Testis (tissue), 3 donors: ENCODE measurements around the gene DDOST. TPM values are rescaled to one million over a fixed set of nuclear protein-coding genes. Genes with fewer than 3 reads are reported as not detected.

Experiments
- DNase-seq: peaks from one replicate; pipeline ENCODE4 v3.0.0-alpha.2; 2019
- H3K27ac ChIP-seq, 2 donors: fragments of 200-600 bp; sonication (generic); one replicate each; pipeline ENCODE4 v1.5.1; 2019
- H3K27me3 ChIP-seq: fragments of 200-600 bp; sonication (generic); one replicate; pipeline ENCODE4 v1.5.1; 2019
- H3K36me3 ChIP-seq: fragments of 200-600 bp; sonication (generic); one replicate; pipeline ENCODE4 v1.5.1; 2017; ENCODE audit warnings: low read depth; ENCODE audit errors: missing control alignments
- H3K4me1 ChIP-seq: fragments of 200-600 bp; sonication (generic); one replicate; pipeline ENCODE4 v1.5.1; 2019
- H3K4me3 ChIP-seq, 2 donors: fragments of 200-600 bp; sonication (generic); one replicate each; pipeline ENCODE4 v1.5.1; 2017 to 2019
- H3K9me3 ChIP-seq: fragments of 200-600 bp; sonication (generic); one replicate; pipeline ENCODE4 v1.5.1; 2017
- POLR2A ChIP-seq: fragments of 450-650 bp; IDR thresholded peaks from one replicate; pipeline ENCODE4 v1.6.1; 2017; ENCODE audit warnings: antibody characterized with exemption, mild to moderate bottlenecking, moderate library complexity
- WGBS, 2 donors: methylation state at CpG; one replicate each; pipeline ENCODE4 v1.1.5; 2018; 5-methylcytosine and 5-hydroxymethylcytosine counted together
- intact Hi-C: fragments of 100-400 bp; cut with DNase I; formaldehyde crosslinking; loops from one replicate; pipeline ENCODE4 v1.15.1; 2023; ENCODE audit warnings: low total_unique reads
- polyA plus RNA-seq: library from polyadenylated mRNA; stranded (reverse); fragments of 350-450 nt; fragmentation: Illumina TruSeq; extraction: RNeasy Lipid Tissue Mini Kit (QIAGEN cat#74804); gene quantifications from one replicate; pipeline ENCODE4 v1.2.3, GENCODE V29; 2014; ENCODE audit warnings: low read depth, low replicate concordance; ENCODE audit not compliant: insufficient read depth
- total RNA-seq, 2 donors: library from RNA; depleted of rRNA; stranded (reverse); fragments of >200 nt; gene quantifications; one replicate each; pipeline ENCODE4 v1.2.3, GENCODE V29; 2016
- TF ChIP-seq, protein P1 (sequence below), 3 experiments: fragments of 450-650 bp in 2 of 3; fragments of 200-600 bp in 1 of 3; sonication (generic) in 1 of 3; IDR thresholded peaks; one replicate each; pipeline ENCODE4 v1.5.1; 2016 to 2019; ENCODE audit warnings: antibody characterized with exemption in 3 of 3, mild to moderate bottlenecking in 2 of 3, moderate library complexity in 1 of 3

Gene DDOST
- total and polyA plus RNA-seq, 3 donors from 2014 or later: 207 to 275 (median 237) TPM

DNA sequence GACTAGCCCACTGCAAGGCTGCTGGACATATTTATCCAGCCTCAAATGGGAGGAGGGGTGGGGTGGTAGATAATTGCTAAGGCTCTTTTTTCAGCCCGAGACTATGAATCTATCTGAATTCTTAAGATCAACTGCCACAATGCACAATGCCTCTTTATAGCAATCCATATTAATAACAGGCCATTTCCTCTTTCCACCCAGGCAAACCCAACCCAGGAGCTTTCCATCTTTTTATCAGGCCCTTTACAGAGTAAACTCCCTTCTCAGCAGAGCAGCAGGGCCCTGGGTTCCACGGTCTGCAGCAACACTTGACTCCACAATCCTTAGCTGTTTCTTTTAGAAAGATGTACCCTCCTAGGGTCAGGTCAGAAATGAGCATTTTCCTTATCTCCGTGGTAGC lies 806 bp downstream of the DDOST start:
- peaks cover 15% of the 10 kb centered on the region for H3K4me1 ChIP-seq
- TF ChIP-seq POLR2A: no peak
- TF ChIP-seq, protein P1, sequence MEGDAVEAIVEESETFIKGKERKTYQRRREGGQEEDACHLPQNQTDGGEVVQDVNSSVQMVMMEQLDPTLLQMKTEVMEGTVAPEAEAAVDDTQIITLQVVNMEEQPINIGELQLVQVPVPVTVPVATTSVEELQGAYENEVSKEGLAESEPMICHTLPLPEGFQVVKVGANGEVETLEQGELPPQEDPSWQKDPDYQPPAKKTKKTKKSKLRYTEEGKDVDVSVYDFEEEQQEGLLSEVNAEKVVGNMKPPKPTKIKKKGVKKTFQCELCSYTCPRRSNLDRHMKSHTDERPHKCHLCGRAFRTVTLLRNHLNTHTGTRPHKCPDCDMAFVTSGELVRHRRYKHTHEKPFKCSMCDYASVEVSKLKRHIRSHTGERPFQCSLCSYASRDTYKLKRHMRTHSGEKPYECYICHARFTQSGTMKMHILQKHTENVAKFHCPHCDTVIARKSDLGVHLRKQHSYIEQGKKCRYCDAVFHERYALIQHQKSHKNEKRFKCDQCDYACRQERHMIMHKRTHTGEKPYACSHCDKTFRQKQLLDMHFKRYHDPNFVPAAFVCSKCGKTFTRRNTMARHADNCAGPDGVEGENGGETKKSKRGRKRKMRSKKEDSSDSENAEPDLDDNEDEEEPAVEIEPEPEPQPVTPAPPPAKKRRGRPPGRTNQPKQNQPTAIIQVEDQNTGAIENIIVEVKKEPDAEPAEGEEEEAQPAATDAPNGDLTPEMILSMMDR (IDR thresholded peaks at IDR 0.05): no peak
- no peak overlapping the region for H3K27ac ChIP-seq
- no peak for DNase-seq
- H3K4me3 ChIP-seq: peak overlapping the region; percentile 64 to 91
- H3K27me3 ChIP-seq: no peaks in the 10 kb centered on the region
- H3K9me3 ChIP-seq: no peaks in the 10 kb centered on the region
- intact Hi-C loops: no loop called here
- H3K36me3 ChIP-seq: no peaks in the 10 kb centered on the region
- 11 to 14% methylated on average over 3 of the region's 3 CpGs for WGBS, 2 donors

GRCh38 chr1:20658166-20658915 lies 2.8 kb downstream of the DDOST start:
- TF ChIP-seq, protein P1 (IDR thresholded peaks at IDR 0.05): no peak
- no peak for TF ChIP-seq POLR2A
- no peak overlapping the region for H3K4me3 ChIP-seq
- peak overlapping the region; percentile 40 to 42 for H3K27ac ChIP-seq
- intact Hi-C loops: no loop called here
- WGBS, 2 donors: 65 to 69% methylated on average over 15 to 16 of the region's 16 CpGs
- no peaks in the 10 kb centered on the region for H3K9me3 ChIP-seq
- peaks cover 22% of the 10 kb centered on the region for H3K4me1 ChIP-seq
- DNase-seq: no peak
- H3K27me3 ChIP-seq: no peaks in the 10 kb centered on the region
- H3K36me3 ChIP-seq: no peaks in the 10 kb centered on the region

GRCh38 chr1:20657024-20657423 lies 4.1 kb downstream of the DDOST start:
- TF ChIP-seq, protein P1 (IDR thresholded peaks at IDR 0.05): no peak
- TF ChIP-seq POLR2A: no peak
- Histone ChIP-seq H3K27ac (no peak overlapping the region), H3K4me1 (peaks cover 18% of the 10 kb centered on the region), H3K9me3 (no peaks in the 10 kb centered on the region), H3K4me3 (no peak overlapping the region), H3K27me3 (no peaks in the 10 kb centered on the region), H3K36me3 (no peaks in the 10 kb centered on the region)
- 78 to 93% methylated on average over 12 of the region's 12 CpGs for WGBS, 2 donors
- no peak for DNase-seq
- intact Hi-C loops: no loop called here

- no peaks in the 10 kb centered on the region for H3K36me3 ChIP-seq
- DNase-seq: peak; percentile 89
- TF ChIP-seq, protein P1 (IDR thresholded peaks at IDR 0.05): no peak
- TF ChIP-seq POLR2A: no peak
- no peaks in the 10 kb centered on the region for H3K9me3 ChIP-seq
- 54 to 59% methylated on average over 15 to 20 of the region's 20 CpGs for WGBS, 2 donors
- H3K27ac ChIP-seq: peak overlapping the region; percentile 59 to 84
- intact Hi-C loops: no loop called here
- peaks cover 7% of the 10 kb centered on the region for H3K4me1 ChIP-seq
- no peak overlapping the region for H3K4me3 ChIP-seq
- no peaks in the 10 kb centered on the region for H3K27me3 ChIP-seq
These were observed 7.0 kb downstream of the DDOST start for GRCh38 chr1:20654104-20654690.
